ENCODE results near the gene FAF1.
"Not testable (repeated sequence)": the region's sequence is repeated elsewhere in the genome, so short reads cannot be mapped to it uniquely, and the experiment has no call there.

The FAF1 gene

GRCh38 chr1:50833216-50833615 is 126.9 kb downstream of the FAF1 start:
- DNase-seq, result no peak

GRCh38 chr1:50832167-50832566 is 127.9 kb downstream of the FAF1 start:
- DNase-seq, result no peak

GRCh38 chr1:50831300-50832061 is 128.6 kb downstream of the FAF1 start:
- DNase-seq, result no peak

GRCh38 chr1:50830621-50831020 is 129.4 kb downstream of the FAF1 start:
- DNase-seq, result no peak

GRCh38 chr1:50829014-50829958 is 130.8 kb downstream of the FAF1 start:
- peak; percentile 61 for DNase-seq

GRCh38 chr1:50827546-50827945 is 132.5 kb downstream of the FAF1 start:
- DNase-seq, result no peak

GRCh38 chr1:50826792-50827191 is 133.3 kb downstream of the FAF1 start:
- DNase-seq, result not testable (repeated sequence)

- DNase-seq, result no peak
These were observed 137.9 kb downstream of the FAF1 start for GRCh38 chr1:50822035-50822776.

- no peak for DNase-seq
These were observed 139.5 kb downstream of the FAF1 start for GRCh38 chr1:50820545-50820944.

GRCh38 chr1:50812346-50812745 is 147.7 kb downstream of the FAF1 start:
- no peak for DNase-seq

- DNase-seq, result no peak
These were observed 151.8 kb downstream of the FAF1 start for GRCh38 chr1:50808296-50808695.

- DNase-seq, result no peak
These were observed 163.8 kb downstream of the FAF1 start for GRCh38 chr1:50796272-50796671.

- DNase-seq, result no peak
These were observed 166.5 kb downstream of the FAF1 start for GRCh38 chr1:50793521-50793920.

- no peak for DNase-seq
These were observed 172.8 kb downstream of the FAF1 start for GRCh38 chr1:50787266-50787665.

- no peak for DNase-seq
These were observed 176.8 kb downstream of the FAF1 start for GRCh38 chr1:50783286-50783685.

- no peak for DNase-seq
These were observed 179.3 kb downstream of the FAF1 start for GRCh38 chr1:50780797-50781196.

- DNase-seq, result no peak
These were observed 180.3 kb downstream of the FAF1 start for GRCh38 chr1:50779801-50780200.

- DNase-seq, result no peak
These were observed 184.3 kb downstream of the FAF1 start for GRCh38 chr1:50775740-50776139.

- DNase-seq, result peak; percentile 36
These were observed 185.2 kb downstream of the FAF1 start for GRCh38 chr1:50774759-50775351.

GRCh38 chr1:50766688-50767087 is 193.4 kb downstream of the FAF1 start:
- no peak for DNase-seq

GRCh38 chr1:50756543-50756942 is 203.5 kb downstream of the FAF1 start:
- not testable (repeated sequence) for DNase-seq

GRCh38 chr1:50754764-50755163 is 205.3 kb downstream of the FAF1 start:
- not testable (repeated sequence) for DNase-seq
